ENCODE measurements around the gene FOXJ2.

FOXJ2 gene

GRCh38 chr12:8045952-8046944 lies 13.7 kb downstream of the FOXJ2 start:
- no peak overlapping the region for H3K4me3 ChIP-seq (replicated peaks; ENCODE audit: insufficient read depth, low read length)
- TF ChIP-seq CTCF (IDR thresholded peaks at IDR 0.05; ENCODE audit: insufficient read depth, low read length) (peak; percentile 82), REST (IDR thresholded peaks at IDR 0.05; ENCODE audit: insufficient replicate concordance, low read depth) (no peak)
- no peak overlapping the region for H3K27ac ChIP-seq (replicated peaks)
- peak in 1 of 2 experiments; percentile 74 for DNase-seq (ENCODE audit: low read depth in 1 of 2, low spot score in 1 of 2)
- no peaks in the 10 kb centered on the region for H3K27me3 ChIP-seq (ENCODE audit: insufficient read depth, poor library complexity, severe bottlenecking)

GRCh38 chr12:8047842-8048241 lies 15.3 kb downstream of the FOXJ2 start:
- TF ChIP-seq SPI1 (IDR thresholded peaks at IDR 0.05; ENCODE audit: borderline replicate concordance, low read depth), result no peak
- no peak for TF ChIP-seq REST (IDR thresholded peaks at IDR 0.05; ENCODE audit: insufficient replicate concordance, low read depth)
- TF ChIP-seq GABPA (IDR thresholded peaks at IDR 0.05; ENCODE audit: low read depth), result no peak
- TF ChIP-seq POLR2AphosphoS5 (IDR thresholded peaks at IDR 0.05; ENCODE audit: low read depth), result no peak
- no peak for TF ChIP-seq CTCF (IDR thresholded peaks at IDR 0.05; ENCODE audit: insufficient read depth, low read length)
- Histone ChIP-seq H3K4me3 (replicated peaks; ENCODE audit: insufficient read depth, low read length) (no peak overlapping the region), H3K27me3 (ENCODE audit: insufficient read depth, poor library complexity, severe bottlenecking) (no peaks in the 10 kb centered on the region), H3K27ac (replicated peaks) (no peak overlapping the region)
- no peak for DNase-seq (ENCODE audit: low read depth in 1 of 2, low spot score in 1 of 2)

- TF ChIP-seq REST (IDR thresholded peaks at IDR 0.05; ENCODE audit: insufficient replicate concordance, low read depth) (no peak), SPI1 (IDR thresholded peaks at IDR 0.05; ENCODE audit: borderline replicate concordance, low read depth) (no peak), POLR2AphosphoS5 (IDR thresholded peaks at IDR 0.05; ENCODE audit: low read depth) (no peak), CTCF (IDR thresholded peaks at IDR 0.05; ENCODE audit: insufficient read depth, low read length) (no peak), GABPA (IDR thresholded peaks at IDR 0.05; ENCODE audit: low read depth) (no peak)
- no peak for DNase-seq (ENCODE audit: low read depth in 1 of 2, low spot score in 1 of 2)
- Histone ChIP-seq H3K27me3 (ENCODE audit: insufficient read depth, poor library complexity, severe bottlenecking) (no peaks in the 10 kb centered on the region), H3K4me3 (replicated peaks; ENCODE audit: insufficient read depth, low read length) (no peak overlapping the region), H3K27ac (replicated peaks) (no peak overlapping the region)
These were observed 16.4 kb downstream of the FOXJ2 start for GRCh38 chr12:8048906-8049305.
